ENCODE results near the gene ESPNL. TPM values are rescaled to one million over a fixed set of nuclear protein-coding genes. Genes with fewer than 3 reads are reported as not detected.
"Not testable (repeated sequence)": the region's sequence is repeated elsewhere in the genome, so short reads cannot be mapped to it uniquely, and the experiment has no call there.

ESPNL gene
- polyA plus RNA-seq (2013), result 0.11 TPM in 2 replicates

DNA sequence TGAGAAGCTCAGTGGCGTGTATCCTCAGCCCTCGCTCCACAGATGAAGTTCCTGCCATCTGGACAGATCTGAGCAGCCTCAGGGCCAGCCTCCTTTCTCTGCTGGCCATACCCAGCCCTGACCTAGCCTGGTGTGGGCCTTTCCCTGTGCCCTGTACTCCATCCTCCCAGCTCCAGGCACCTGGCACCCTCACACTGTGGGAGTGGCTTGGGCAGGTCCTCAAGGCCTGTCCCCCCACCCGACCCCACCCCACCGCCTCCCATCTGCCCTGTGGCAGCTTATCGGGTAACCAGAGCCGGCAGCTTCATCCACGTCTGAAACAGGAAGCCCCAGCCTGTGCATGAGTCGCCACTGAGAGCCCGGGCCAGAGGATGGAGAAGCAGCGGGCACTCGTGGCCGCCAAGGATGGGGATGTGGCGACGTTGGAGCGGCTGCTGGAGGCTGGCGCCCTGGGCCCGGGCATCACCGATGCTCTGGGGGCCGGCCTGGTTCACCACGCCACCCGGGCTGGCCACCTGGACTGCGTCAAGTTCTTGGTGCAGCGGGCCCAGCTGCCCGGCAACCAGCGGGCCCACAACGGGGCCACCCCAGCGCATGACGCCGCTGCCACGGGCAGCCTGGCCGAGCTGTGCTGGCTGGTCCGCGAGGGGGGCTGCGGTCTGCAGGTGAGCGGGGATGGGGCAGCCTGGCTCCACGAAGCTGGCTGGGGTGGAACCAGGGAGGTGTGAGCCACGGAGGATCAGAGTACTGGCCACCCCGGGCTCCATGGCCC, at the start of gene ESPNL:
Gene ESPNL (plus strand): TSS at position 292 of the 772 bp plus-strand sequence. CDS start 80 bp downstream, at position 372.
- no peak within 1 kb of the TSS for H2AK5ac ChIP-seq (ENCODE audit: low read length)
- H3K79me2 ChIP-seq (ENCODE audit: control insufficient read depth, insufficient read depth, low read length, poor library complexity), result no peaks in the 10 kb centered on the region
- no peak within 1 kb of the TSS for H3K4me3 ChIP-seq (ENCODE audit: low read depth, low read length)
- DNase-seq, result no peak
- H2BK12ac ChIP-seq (ENCODE audit: low read length), result no peak within 1 kb of the TSS
- H2BK120ac ChIP-seq (ENCODE audit: insufficient read depth, low read length, poor library complexity), result no peak within 1 kb of the TSS
- H3K9me3 ChIP-seq (ENCODE audit: insufficient read depth, low read depth, low read length), result peaks cover 3% of the 10 kb centered on the region
- H3K23ac ChIP-seq (ENCODE audit: low read length), result no peak within 1 kb of the TSS
- H3K9ac ChIP-seq (ENCODE audit: low read length), result no peak within 1 kb of the TSS
- H3K14ac ChIP-seq (ENCODE audit: low read length), result no peak within 1 kb of the TSS
- no peak within 1 kb of the TSS for H2BK5ac ChIP-seq (ENCODE audit: low read depth, low read length, poor library complexity)
- H4K8ac ChIP-seq (ENCODE audit: low read depth, low read length), result no peak within 1 kb of the TSS
- no peaks in the 10 kb centered on the region for H3K4me1 ChIP-seq (ENCODE audit: control insufficient read depth in 1 of 2, insufficient read depth in 2 of 2, low read length in 2 of 2)
- H3K27ac ChIP-seq (ENCODE audit: low read depth, low read length), result no peak within 1 kb of the TSS
- H4K12ac ChIP-seq (ENCODE audit: low read depth, low read length), result no peak within 1 kb of the TSS
- no peak within 1 kb of the TSS for H3K4me2 ChIP-seq (ENCODE audit: low read length)
- H4K91ac ChIP-seq (ENCODE audit: low read depth, low read length), result no peak within 1 kb of the TSS
- no peak within 1 kb of the TSS for H3K18ac ChIP-seq (ENCODE audit: low read length)
- H3K36me3 ChIP-seq (ENCODE audit: control insufficient read depth in 1 of 2, insufficient read depth in 2 of 2, low read length in 2 of 2), result no peaks in the 10 kb centered on the region
- no peaks in the 10 kb centered on the region for H3K79me1 ChIP-seq (ENCODE audit: low read length)
- H3K4ac ChIP-seq (ENCODE audit: low read depth, low read length), result no peak within 1 kb of the TSS
- H3K27me3 ChIP-seq (ENCODE audit: insufficient read depth, low read length), result no peaks in the 10 kb centered on the region
- no CpG with 5 or more reads among the region's 38 CpGs for WGBS (ENCODE audit: extremely low coverage, insufficient coverage, insufficient read length)
- no peak within 1 kb of the TSS for H2AFZ ChIP-seq (ENCODE audit: insufficient read depth, low read length, poor library complexity)

DNA sequence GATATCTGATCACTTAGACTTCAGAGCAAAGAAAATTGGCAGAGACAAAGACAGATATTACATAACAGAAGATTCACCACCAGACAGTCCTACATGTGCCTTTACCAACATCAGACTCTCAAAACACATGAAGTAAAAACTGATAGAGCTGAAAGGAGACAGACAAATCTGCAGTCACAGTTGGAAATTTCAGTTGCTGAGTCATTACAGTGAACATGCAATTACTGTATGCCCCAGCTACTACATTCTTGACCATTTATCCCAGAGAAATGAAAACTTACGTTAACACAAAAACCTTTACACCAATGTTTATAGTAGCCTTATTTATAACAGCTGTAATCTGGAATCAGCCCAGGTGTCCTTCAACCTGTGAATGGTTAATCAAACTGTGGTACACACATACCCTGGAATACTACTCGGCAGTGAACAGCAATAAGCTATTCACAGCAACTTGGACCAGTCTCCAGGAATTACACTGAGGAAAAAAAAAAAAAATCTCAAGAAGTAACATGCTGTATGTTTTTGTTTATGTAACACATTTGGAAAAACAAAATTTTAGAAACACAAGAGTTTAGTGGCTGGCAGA, 46.9 kb upstream of the ESPNL start:
- DNase-seq, result peak in 1 of 2 donors; percentile 4
- no peak overlapping the region for H4K91ac ChIP-seq (ENCODE audit: low read depth, low read length)
- H2AK5ac ChIP-seq (ENCODE audit: low read length), result no peak overlapping the region
- no peak overlapping the region for H3K18ac ChIP-seq (ENCODE audit: low read length)
- no peak overlapping the region for H2BK5ac ChIP-seq (ENCODE audit: low read depth, low read length, poor library complexity)
- H3K4me1 ChIP-seq (ENCODE audit: control insufficient read depth in 1 of 2, insufficient read depth in 2 of 2, low read length in 2 of 2), result no peaks in the 10 kb centered on the region
- no peaks in the 10 kb centered on the region for H3K79me2 ChIP-seq (ENCODE audit: control insufficient read depth, insufficient read depth, low read length, poor library complexity)
- H3K4me2 ChIP-seq (ENCODE audit: low read length), result no peak overlapping the region
- H2BK120ac ChIP-seq (ENCODE audit: insufficient read depth, low read length, poor library complexity), result no peak overlapping the region
- no peak overlapping the region for H3K4ac ChIP-seq (ENCODE audit: low read depth, low read length)
- no peaks in the 10 kb centered on the region for H3K79me1 ChIP-seq (ENCODE audit: low read length)
- no peak overlapping the region for H3K14ac ChIP-seq (ENCODE audit: low read length)
- no peak overlapping the region for H4K8ac ChIP-seq (ENCODE audit: low read depth, low read length)
- H3K9me3 ChIP-seq (ENCODE audit: insufficient read depth, low read depth, low read length), result peaks cover 1% of the 10 kb centered on the region
- WGBS (ENCODE audit: extremely low coverage, insufficient coverage, insufficient read length), result no CpG with 5 or more reads among the region's 2 CpGs
- no peak overlapping the region for H2BK12ac ChIP-seq (ENCODE audit: low read length)
- H3K4me3 ChIP-seq (ENCODE audit: low read depth, low read length), result no peak overlapping the region
- no peak overlapping the region for H3K9ac ChIP-seq (ENCODE audit: low read length)
- H2AFZ ChIP-seq (ENCODE audit: insufficient read depth, low read length, poor library complexity), result no peak overlapping the region
- H3K27me3 ChIP-seq (ENCODE audit: insufficient read depth, low read length), result no peaks in the 10 kb centered on the region
- H4K12ac ChIP-seq (ENCODE audit: low read depth, low read length), result no peak overlapping the region
- no peak overlapping the region for H3K23ac ChIP-seq (ENCODE audit: low read length)
- H3K27ac ChIP-seq (ENCODE audit: low read depth, low read length), result no peak overlapping the region
- no peaks in the 10 kb centered on the region for H3K36me3 ChIP-seq (ENCODE audit: control insufficient read depth in 1 of 2, insufficient read depth in 2 of 2, low read length in 2 of 2)

- Histone ChIP-seq H3K9me3 (ENCODE audit: insufficient read depth, low read depth, low read length) (peaks cover 1% of the 10 kb centered on the region), H3K79me2 (ENCODE audit: control insufficient read depth, insufficient read depth, low read length, poor library complexity) (peaks cover 2% of the 10 kb centered on the region), H3K9ac (ENCODE audit: low read length) (no peak overlapping the region), H3K18ac (ENCODE audit: low read length) (no peak overlapping the region), H2AFZ (ENCODE audit: insufficient read depth, low read length, poor library complexity) (no peak overlapping the region), H4K8ac (ENCODE audit: low read depth, low read length) (no peak overlapping the region), H4K12ac (ENCODE audit: low read depth, low read length) (no peak overlapping the region), H3K79me1 (ENCODE audit: low read length) (peaks cover 5% of the 10 kb centered on the region), H3K4ac (ENCODE audit: low read depth, low read length) (no peak overlapping the region), H3K27ac (ENCODE audit: low read depth, low read length) (no peak overlapping the region), H3K27me3 (ENCODE audit: insufficient read depth, low read length) (no peaks in the 10 kb centered on the region), H2BK120ac (ENCODE audit: insufficient read depth, low read length, poor library complexity) (no peak overlapping the region), H3K23ac (ENCODE audit: low read length) (no peak overlapping the region), H4K91ac (ENCODE audit: low read depth, low read length) (no peak overlapping the region), H2BK12ac (ENCODE audit: low read length) (no peak overlapping the region), H2AK5ac (ENCODE audit: low read length) (no peak overlapping the region), H3K4me3 (ENCODE audit: low read depth, low read length) (no peak overlapping the region), H3K4me2 (ENCODE audit: low read length) (no peak overlapping the region), H3K14ac (ENCODE audit: low read length) (no peak overlapping the region), H3K36me3 (ENCODE audit: control insufficient read depth in 1 of 2, insufficient read depth in 2 of 2, low read length in 2 of 2) (no peaks in the 10 kb centered on the region), H3K4me1 (ENCODE audit: control insufficient read depth in 1 of 2, insufficient read depth in 2 of 2, low read length in 2 of 2) (peaks cover 0 to 4% of the 10 kb centered on the region in 2 experiments), H2BK5ac (ENCODE audit: low read depth, low read length, poor library complexity) (no peak overlapping the region)
- DNase-seq, result no peak
- WGBS (ENCODE audit: extremely low coverage, insufficient coverage, insufficient read length), result no CpG with 5 or more reads among the region's 3 CpGs
Measured at GRCh38 chr2:238055841-238056240, 44.3 kb upstream of the ESPNL start.

DNA sequence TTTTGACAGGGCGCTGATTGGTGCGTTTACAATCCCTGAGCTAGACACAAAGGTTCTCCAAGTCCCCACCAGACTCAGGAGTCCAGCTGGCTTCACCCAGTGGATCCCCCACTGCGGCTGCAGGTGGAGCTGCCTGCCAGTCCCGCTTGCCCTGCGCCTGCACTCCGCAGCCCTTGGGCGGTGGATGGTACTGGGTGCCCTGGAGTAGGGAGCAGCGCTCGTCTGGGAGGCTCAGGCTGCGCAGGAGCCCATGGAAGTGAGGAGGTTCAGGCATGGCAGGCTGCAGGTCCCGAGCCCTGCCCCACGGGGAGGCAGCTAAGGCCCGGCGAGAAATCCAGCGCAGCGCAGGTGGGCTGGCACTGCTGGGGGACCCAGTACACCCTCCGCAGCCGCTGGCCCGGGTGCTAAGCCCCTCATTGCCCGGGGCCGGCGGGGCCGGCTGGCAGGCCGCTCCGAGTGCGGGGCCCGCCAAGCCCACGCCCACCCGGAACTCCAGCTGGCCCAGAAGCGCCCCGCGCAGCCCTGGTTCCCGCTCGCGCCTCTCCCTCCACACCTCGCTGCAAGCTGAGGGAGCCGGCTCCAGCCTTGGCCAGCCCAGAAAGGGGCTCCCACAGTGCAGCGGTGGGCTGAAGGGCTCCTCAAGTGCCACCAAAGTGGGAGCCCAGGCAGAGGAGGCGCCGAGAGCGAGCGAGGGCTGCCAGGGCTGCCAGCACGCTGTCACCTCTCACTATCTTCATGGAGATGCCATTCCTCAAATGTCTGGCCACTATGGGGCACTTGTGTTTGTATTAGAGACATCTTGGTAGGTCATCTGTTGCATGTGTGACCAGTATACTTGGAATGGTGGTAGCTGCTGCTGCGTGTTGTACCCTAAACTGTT, 42.2 kb upstream of the ESPNL start:
- H3K4me1 ChIP-seq (ENCODE audit: control insufficient read depth in 1 of 2, insufficient read depth in 2 of 2, low read length in 2 of 2); H3K4ac ChIP-seq (ENCODE audit: low read depth, low read length); H3K36me3 ChIP-seq (ENCODE audit: control insufficient read depth in 1 of 2, insufficient read depth in 2 of 2, low read length in 2 of 2); H3K9ac ChIP-seq (ENCODE audit: low read length); H3K9me3 ChIP-seq (ENCODE audit: insufficient read depth, low read depth, low read length); H3K27me3 ChIP-seq (ENCODE audit: insufficient read depth, low read length); H3K79me2 ChIP-seq (ENCODE audit: control insufficient read depth, insufficient read depth, low read length, poor library complexity); H2AFZ ChIP-seq (ENCODE audit: insufficient read depth, low read length, poor library complexity); H3K79me1 ChIP-seq (ENCODE audit: low read length); H4K8ac ChIP-seq (ENCODE audit: low read depth, low read length); H4K91ac ChIP-seq (ENCODE audit: low read depth, low read length); H4K12ac ChIP-seq (ENCODE audit: low read depth, low read length); H2BK12ac ChIP-seq (ENCODE audit: low read length); H3K14ac ChIP-seq (ENCODE audit: low read length); H3K23ac ChIP-seq (ENCODE audit: low read length); H3K4me3 ChIP-seq (ENCODE audit: low read depth, low read length); H3K4me2 ChIP-seq (ENCODE audit: low read length); H3K27ac ChIP-seq (ENCODE audit: low read depth, low read length); H2BK120ac ChIP-seq (ENCODE audit: insufficient read depth, low read length, poor library complexity); H2AK5ac ChIP-seq (ENCODE audit: low read length); H2BK5ac ChIP-seq (ENCODE audit: low read depth, low read length, poor library complexity); H3K18ac ChIP-seq (ENCODE audit: low read length): not testable (repeated sequence)
- no CpG with 5 or more reads among the region's 44 CpGs for WGBS (ENCODE audit: extremely low coverage, insufficient coverage, insufficient read length)
- DNase-seq, result peak in 1 of 2 donors; percentile 25

Data from trophoblast cell (in vitro differentiated cells and primary cell).